ENCODE measurements around the gene SDR42E2. TPM values are rescaled to one million over a fixed set of nuclear protein-coding genes. Genes with fewer than 3 reads are reported as not detected.

Gene SDR42E2
- total RNA-seq, 2 experiments from 2014 or later, result 0.07 TPM; not detected in 1

GRCh38 chr16:22204091-22204655, 41.9 kb downstream of the SDR42E2 start:
- DNase-seq, result no peak
- Mint-ChIP-seq H3K27ac (peak overlapping the region; percentile 31), H3K36me3 (ENCODE audit: low read depth) (peaks cover 4% of the 10 kb centered on the region), H3K9me3 (ENCODE audit: low read depth) (no peaks in the 10 kb centered on the region), H3K27me3 (no peaks in the 10 kb centered on the region), H3K4me1 (peaks cover 19% of the 10 kb centered on the region), H3K4me3 (no peak overlapping the region)
- POLR2A ChIA-PET, result interaction anchor here (0.6 kb wide), 4 partner anchors 12 to 903 kb away, joined by 3 to 4 read pairs (median 3); no protein-coding TSS in a partner anchor
- intact Hi-C loops (cut with DNase I, micrococcal nuclease), result no loop called here
- CTCF ChIA-PET, result interaction anchor here (1.5 to 6.2 kb wide), 5 partner anchors 8 to 94 kb away, joined by 5 to 55 read pairs (median 9); partner anchors contain the start of gene POLR3E
- no peak for ATAC-seq

- ChIA-PET POLR2A (interaction anchor here (0.6 to 1.6 kb wide), 3 partner anchors 9 to 91 kb away, joined by 3 to 11 read pairs (median 3); partner anchors contain the start of gene POLR3E), CTCF (interaction anchor here (0.6 to 6.2 kb wide), 7 partner anchors 9 to 164 kb away, joined by 3 to 55 read pairs (median 5); partner anchors contain the start of gene POLR3E)
- no peak for DNase-seq
- H3K36me3 Mint-ChIP-seq (ENCODE audit: low read depth), result peaks cover 14% of the 10 kb centered on the region
- peaks cover 33% of the 10 kb centered on the region for H3K4me1 Mint-ChIP-seq
- H3K4me3 Mint-ChIP-seq, result peak overlapping the region; percentile 91
- H3K9me3 Mint-ChIP-seq (ENCODE audit: low read depth), result peaks cover 1% of the 10 kb centered on the region
- intact Hi-C loops (cut with DNase I, micrococcal nuclease), result loop anchor here (1.0 to 2.0 kb wide), 6 partner anchors 10 to 93 kb away; partner anchors contain the start of gene POLR3E (in 1 of the 2)
- H3K27me3 Mint-ChIP-seq, result no peaks in the 10 kb centered on the region
- no peak for ATAC-seq
- H3K27ac Mint-ChIP-seq, result peak overlapping the region; percentile 86
These were observed 43.3 kb downstream of the SDR42E2 start for GRCh38 chr16:22205577-22206012.

DNA sequence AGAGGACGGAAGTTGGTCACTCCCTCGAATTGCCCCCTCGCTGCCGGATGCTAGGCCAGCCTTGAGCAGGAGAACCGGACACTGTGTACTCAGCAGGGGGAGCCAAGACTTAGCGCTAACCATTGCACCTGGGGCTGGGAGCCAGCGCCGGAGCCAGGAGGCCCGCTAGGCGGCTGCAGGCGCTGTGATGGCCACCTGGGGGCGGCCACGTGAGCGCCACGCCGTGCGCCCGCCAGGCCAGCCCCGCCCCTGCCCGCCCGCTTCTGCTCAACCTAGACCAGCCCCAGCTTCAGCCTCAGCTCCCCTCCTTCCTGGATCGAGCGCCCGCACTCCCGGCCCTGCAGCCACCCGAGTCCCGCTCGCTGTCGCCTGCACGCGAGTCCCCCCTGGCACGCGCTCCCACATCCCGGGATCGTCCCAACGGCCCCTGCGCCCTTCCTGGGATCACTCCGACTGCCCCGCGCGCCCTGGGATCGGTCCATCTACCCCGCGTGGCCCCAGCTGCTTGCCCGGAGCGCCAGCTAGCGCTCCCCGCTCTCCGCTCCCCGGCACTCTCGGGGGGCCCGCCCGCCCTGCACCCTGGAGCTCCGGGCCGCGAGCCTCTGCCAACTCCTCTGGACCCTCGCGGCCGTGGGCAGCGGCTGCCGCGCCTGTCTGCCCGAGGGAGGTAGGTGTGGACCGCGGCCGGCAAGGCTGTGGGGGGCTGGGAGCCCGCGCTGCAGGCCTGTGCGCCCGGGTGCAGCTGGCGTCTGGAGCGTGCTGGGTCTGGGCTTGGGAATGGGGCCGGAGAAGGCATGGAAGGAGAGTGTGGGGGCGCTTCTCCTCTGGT, 43.9 kb downstream of the SDR42E2 start, which contains the start of gene EEF2K:
Gene EEF2K (plus strand): TSS at position 266 of the 829 bp plus-strand sequence. CDS start 19,452 bp downstream, outside the sequence.
- Mint-ChIP-seq H3K36me3 (ENCODE audit: low read depth) (peaks cover 19% of the 10 kb centered on the region), H3K27ac (peak within 1 kb of the TSS; percentile 89), H3K4me1 (peaks cover 36% of the 10 kb centered on the region), H3K27me3 (no peaks in the 10 kb centered on the region), H3K4me3 (peak within 1 kb of the TSS; percentile 91), H3K9me3 (ENCODE audit: low read depth) (peaks cover 2% of the 10 kb centered on the region)
- CTCF ChIA-PET, result interaction anchor here (0.6 to 6.2 kb wide), 9 partner anchors 10 to 92 kb away, joined by 3 to 55 read pairs (median 5); partner anchors contain the start of gene POLR3E
- intact Hi-C loops (cut with DNase I, micrococcal nuclease), result loop anchor here (1.0 to 2.0 kb wide), 6 partner anchors 11 to 92 kb away; partner anchors contain the start of gene POLR3E (in 1 of the 2)
- ATAC-seq (peak; percentile 88), DNase-seq (peak; percentile 94)
- POLR2A ChIA-PET, result interaction anchor here (0.6 to 1.6 kb wide), 3 partner anchors 10 to 91 kb away, joined by 3 to 11 read pairs (median 3); partner anchors contain the start of gene POLR3E

DNA sequence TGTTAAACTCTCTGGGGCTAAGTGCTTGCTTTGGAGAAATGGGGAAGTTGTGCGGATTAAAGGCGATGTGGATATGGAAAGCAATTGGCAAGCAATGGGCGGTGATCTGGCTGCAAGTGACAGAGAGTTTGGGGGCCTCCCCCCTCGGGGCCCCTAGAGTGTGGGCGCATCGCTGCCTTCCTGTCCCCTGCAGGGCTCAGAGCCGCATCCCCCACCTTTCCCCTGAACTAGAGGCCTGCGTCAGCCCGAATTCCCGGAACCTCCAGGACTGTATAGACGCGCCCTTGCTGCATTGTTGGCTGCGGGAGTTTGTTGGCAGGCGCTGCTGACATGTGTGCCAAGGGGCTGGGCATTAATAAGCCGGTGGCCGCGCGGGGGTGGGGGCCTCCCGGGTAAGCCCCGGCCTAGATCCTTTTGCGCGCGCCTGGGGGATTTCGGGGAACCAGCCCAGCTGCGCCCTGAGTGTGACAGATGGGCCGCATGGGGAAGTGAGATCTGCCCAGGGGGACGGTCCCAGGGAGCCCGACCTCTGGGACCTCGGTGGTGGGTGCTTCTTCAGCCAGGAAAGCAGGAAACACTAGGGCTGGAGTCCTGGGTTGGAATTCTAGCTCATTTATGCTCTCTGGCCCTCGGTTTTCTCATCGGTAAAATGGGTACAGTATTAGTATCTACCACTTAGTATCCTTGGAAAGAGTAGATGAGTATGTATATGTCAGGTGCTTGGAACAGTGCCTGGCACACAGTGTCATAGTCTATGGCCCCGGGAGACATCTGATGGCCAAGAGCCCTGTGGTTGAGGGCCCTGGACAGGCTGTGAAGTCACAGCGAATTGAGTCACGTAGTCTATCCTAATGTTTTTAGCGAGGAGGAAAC, 44.8 kb downstream of the SDR42E2 start:
- ChIA-PET POLR2A (interaction anchor here (1.6 kb wide), 1 partner anchor 15 kb away, joined by 11 read pairs; no protein-coding TSS in a partner anchor), CTCF (interaction anchor here (0.6 to 6.2 kb wide), 10 partner anchors 10 to 113 kb away, joined by 3 to 55 read pairs (median 5); partner anchors contain the start of gene POLR3E)
- peak overlapping the region; percentile 91 for H3K4me3 Mint-ChIP-seq
- peak; percentile 87 for DNase-seq
- intact Hi-C loops (cut with DNase I, micrococcal nuclease), result loop anchor here (1.0 to 2.0 kb wide), 6 partner anchors 12 to 91 kb away; partner anchors contain the start of gene POLR3E (in 1 of the 2)
- H3K9me3 Mint-ChIP-seq (ENCODE audit: low read depth), result peaks cover 2% of the 10 kb centered on the region
- H3K27me3 Mint-ChIP-seq, result no peaks in the 10 kb centered on the region
- H3K27ac Mint-ChIP-seq, result peak overlapping the region; percentile 89
- peaks cover 27% of the 10 kb centered on the region for H3K36me3 Mint-ChIP-seq (ENCODE audit: low read depth)
- peaks cover 36% of the 10 kb centered on the region for H3K4me1 Mint-ChIP-seq
- peak; percentile 60 for ATAC-seq

- ATAC-seq (no peak), DNase-seq (no peak)
- Mint-ChIP-seq H3K27me3 (no peaks in the 10 kb centered on the region), H3K4me1 (peaks cover 36% of the 10 kb centered on the region), H3K9me3 (ENCODE audit: low read depth) (peaks cover 2% of the 10 kb centered on the region), H3K4me3 (peak overlapping the region; percentile 91), H3K36me3 (ENCODE audit: low read depth) (peaks cover 27% of the 10 kb centered on the region), H3K27ac (peak overlapping the region; percentile 89)
- CTCF ChIA-PET, result interaction anchor here (0.7 to 6.2 kb wide), 10 partner anchors 9 to 112 kb away, joined by 3 to 55 read pairs (median 4); partner anchors contain the start of gene POLR3E
- POLR2A ChIA-PET, result interaction anchor here (0.7 to 1.9 kb wide), 2 partner anchors 17 to 905 kb away, joined by 3 to 6 read pairs; no protein-coding TSS in a partner anchor
- intact Hi-C loops (cut with DNase I, micrococcal nuclease), result loop anchor here (2.0 kb wide), 2 partner anchors 17 to 21 kb away; no protein-coding TSS in a partner anchor
These were observed 45.5 kb downstream of the SDR42E2 start for GRCh38 chr16:22207715-22208360.

- CTCF ChIA-PET, result interaction anchor here (0.8 to 1.5 kb wide), 3 partner anchors 12 to 90 kb away, joined by 3 to 7 read pairs (median 4); no protein-coding TSS in a partner anchor
- intact Hi-C loops (cut with DNase I, micrococcal nuclease), result no loop called here
- peaks cover 2% of the 10 kb centered on the region for H3K9me3 Mint-ChIP-seq (ENCODE audit: low read depth)
- peaks cover 38% of the 10 kb centered on the region for H3K4me1 Mint-ChIP-seq
- no peak overlapping the region for H3K27ac Mint-ChIP-seq
- POLR2A ChIA-PET, result no interaction called here
- ATAC-seq (no peak), DNase-seq (no peak)
- no peaks in the 10 kb centered on the region for H3K27me3 Mint-ChIP-seq
- peaks cover 39% of the 10 kb centered on the region for H3K36me3 Mint-ChIP-seq (ENCODE audit: low read depth)
- no peak overlapping the region for H3K4me3 Mint-ChIP-seq
These were observed 48.0 kb downstream of the SDR42E2 start for GRCh38 chr16:22210285-22210684.

DNA sequence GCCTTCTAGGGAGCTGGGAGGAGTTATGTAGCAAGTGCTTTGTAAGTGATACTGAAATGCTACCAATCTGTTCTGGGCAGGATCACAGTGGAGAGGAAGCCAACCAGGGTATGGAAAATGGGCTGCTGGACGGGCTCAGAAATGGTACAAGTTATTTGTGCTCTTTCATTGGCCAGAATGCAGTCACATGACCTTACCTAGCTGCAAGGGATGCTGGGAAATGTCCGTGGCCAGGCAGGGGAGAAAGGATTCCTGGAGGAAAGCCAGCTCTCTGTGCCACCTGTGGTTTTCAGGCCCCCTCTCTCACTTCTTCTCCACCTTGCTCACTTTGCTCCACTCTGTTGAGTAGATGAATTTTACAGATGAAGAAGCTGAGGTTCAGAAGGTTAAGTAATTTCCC, 48.5 kb downstream of the SDR42E2 start:
- H3K36me3 Mint-ChIP-seq (ENCODE audit: low read depth), result peaks cover 39% of the 10 kb centered on the region
- H3K27me3 Mint-ChIP-seq, result no peaks in the 10 kb centered on the region
- no peak overlapping the region for H3K4me3 Mint-ChIP-seq
- H3K9me3 Mint-ChIP-seq (ENCODE audit: low read depth), result peaks cover 2% of the 10 kb centered on the region
- peaks cover 35% of the 10 kb centered on the region for H3K4me1 Mint-ChIP-seq
- DNase-seq, result no peak
- no peak overlapping the region for H3K27ac Mint-ChIP-seq
- no peak for ATAC-seq
- intact Hi-C loops (cut with DNase I, micrococcal nuclease), result no loop called here
- ChIA-PET POLR2A (no interaction called here), CTCF (interaction anchor here (0.8 to 1.0 kb wide), 2 partner anchors 11 to 14 kb away, joined by 3 to 4 read pairs; no protein-coding TSS in a partner anchor)

- no peak for ATAC-seq
- no peaks in the 10 kb centered on the region for H3K27me3 Mint-ChIP-seq
- DNase-seq, result no peak
- H3K9me3 Mint-ChIP-seq (ENCODE audit: low read depth), result peaks cover 2% of the 10 kb centered on the region
- no peak overlapping the region for H3K4me3 Mint-ChIP-seq
- H3K36me3 Mint-ChIP-seq (ENCODE audit: low read depth), result peaks cover 38% of the 10 kb centered on the region
- POLR2A ChIA-PET, result no interaction called here
- H3K27ac Mint-ChIP-seq, result no peak overlapping the region
- peaks cover 27% of the 10 kb centered on the region for H3K4me1 Mint-ChIP-seq
- CTCF ChIA-PET, result interaction anchor here (0.6 kb wide), 1 partner anchor 11 kb away, joined by 4 read pairs; no protein-coding TSS in a partner anchor
- intact Hi-C loops (cut with DNase I, micrococcal nuclease), result no loop called here
These were observed 50.9 kb downstream of the SDR42E2 start for GRCh38 chr16:22213236-22213635.

DNA sequence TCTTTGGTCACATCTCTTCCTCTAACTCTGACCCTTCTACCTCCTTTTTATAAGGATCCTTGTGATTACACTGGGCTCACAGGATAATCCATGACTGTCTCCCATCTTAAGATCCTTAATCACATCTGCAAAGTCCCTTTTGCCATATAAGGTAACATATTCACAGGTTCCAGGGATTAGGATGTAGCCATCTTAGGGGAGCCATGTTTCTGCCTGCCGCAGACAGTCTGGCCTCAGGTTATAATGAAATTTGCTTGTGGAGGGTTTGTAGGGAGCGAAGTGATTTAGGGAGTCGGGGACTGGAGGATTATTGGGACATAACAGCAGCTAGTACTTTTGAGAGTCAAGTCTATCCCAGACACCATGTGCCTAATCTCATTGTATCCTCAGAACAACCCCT, 51.5 kb downstream of the SDR42E2 start:
- CTCF ChIA-PET, result no interaction called here
- POLR2A ChIA-PET, result no interaction called here

DNA sequence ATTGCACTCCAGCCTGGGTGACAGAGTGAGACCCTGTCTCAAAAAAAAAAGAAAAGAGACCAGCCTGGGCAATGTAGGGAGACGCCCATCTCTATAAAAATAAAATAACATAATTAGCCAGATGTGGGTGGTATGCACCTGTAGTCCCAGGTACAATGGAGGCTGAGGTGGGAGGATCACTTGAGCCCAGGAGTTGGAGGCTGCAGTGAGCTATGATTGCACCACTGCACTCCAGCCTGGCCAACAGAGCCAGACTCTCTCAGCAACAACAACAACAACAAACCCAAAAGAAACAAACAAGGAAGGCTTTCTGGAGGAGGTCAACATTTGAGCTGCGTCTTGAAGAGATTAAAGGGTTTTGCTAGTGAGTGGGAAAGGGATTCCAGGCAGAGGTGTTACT, 52.1 kb downstream of the SDR42E2 start:
- Mint-ChIP-seq H3K4me3 (no peak overlapping the region), H3K36me3 (ENCODE audit: low read depth) (peaks cover 36% of the 10 kb centered on the region), H3K9me3 (ENCODE audit: low read depth) (peaks cover 2% of the 10 kb centered on the region), H3K27me3 (no peaks in the 10 kb centered on the region), H3K27ac (no peak overlapping the region), H3K4me1 (peaks cover 21% of the 10 kb centered on the region)
- POLR2A ChIA-PET, result no interaction called here
- intact Hi-C loops (cut with DNase I, micrococcal nuclease), result no loop called here
- no peak for DNase-seq
- CTCF ChIA-PET, result no interaction called here
- ATAC-seq, result no peak

More for the DNA sequence above, 51.5 kb downstream of the SDR42E2 start:
- peaks cover 38% of the 10 kb centered on the region for H3K36me3 Mint-ChIP-seq (ENCODE audit: low read depth)
- ATAC-seq (no peak), DNase-seq (no peak)
- H3K4me3 Mint-ChIP-seq, result no peak overlapping the region
- H3K4me1 Mint-ChIP-seq, result peaks cover 26% of the 10 kb centered on the region
- H3K27ac Mint-ChIP-seq, result no peak overlapping the region
- intact Hi-C loops (cut with DNase I, micrococcal nuclease), result no loop called here
- peaks cover 2% of the 10 kb centered on the region for H3K9me3 Mint-ChIP-seq (ENCODE audit: low read depth)
- H3K27me3 Mint-ChIP-seq, result no peaks in the 10 kb centered on the region
